C4-2B (cell line): ENCODE data around the gene SFT2D1.

Experiments
- CTCF ChIP-seq: fragments of 450-650 bp; conservative IDR thresholded peaks from 2 replicates; pipeline ENCODE4 v1.5.1; 2017; ENCODE audit warnings: mild to moderate bottlenecking
- ZFX ChIP-seq: fragments of 450-650 bp; IDR thresholded peaks from 2 replicates; pipeline ENCODE4 v1.6.1; 2017

- TF ChIP-seq CTCF (no peak), ZFX (no peak)
These were observed 52.9 kb downstream of the SFT2D1 start for GRCh38 chr6:166289207-166290060.
